GM20431 (cell line): ENCODE data around the gene DDX50.

Source experiments
- in situ Hi-C: fragments of 300-500 bp; cut with MseI, MboI; formaldehyde crosslinking; loops from one replicate; pipeline ENCODE4 v1.15.0; 2020; ENCODE audit warnings: low sequenced_read_pairs; ENCODE audit not compliant: unreplicated experiment

Gene DDX50

GRCh38 chr10:68975936-68976473 lies 74.9 kb downstream of the DDX50 start:
- in situ Hi-C loops, result loop anchor here (25.0 kb wide), 1 partner anchor 236 kb away; the partner anchor contains the start of gene HKDC1

- in situ Hi-C loops, result loop anchor here (25.0 kb wide), 1 partner anchor 233 kb away; the partner anchor contains the start of gene HKDC1
Measured at GRCh38 chr10:68979738-68980137, 78.6 kb downstream of the DDX50 start.

- in situ Hi-C loops, result loop anchor here (25.0 kb wide), 1 partner anchor 231 kb away; the partner anchor contains the start of gene HKDC1
Measured at GRCh38 chr10:68981074-68981473, 80.0 kb downstream of the DDX50 start.

DNA sequence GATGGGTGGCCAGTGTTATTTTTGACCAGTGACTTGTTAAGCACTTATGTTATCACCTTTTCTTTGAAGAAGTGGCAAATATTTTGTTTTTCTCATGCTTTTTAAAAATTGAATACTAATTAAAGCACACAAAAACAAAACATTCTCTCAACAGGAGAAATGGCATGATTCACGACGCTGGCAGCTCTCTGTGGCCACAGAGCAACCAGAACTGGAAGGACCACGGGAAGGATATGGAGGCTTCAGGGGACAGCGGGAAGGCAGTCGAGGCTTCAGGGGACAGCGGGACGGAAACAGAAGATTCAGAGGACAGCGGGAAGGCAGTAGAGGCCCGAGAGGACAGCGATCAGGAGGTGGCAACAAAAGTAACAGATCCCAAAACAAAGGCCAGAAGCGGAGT lies 81.3 kb downstream of the DDX50 start:
- in situ Hi-C loops, result loop anchor here (25.0 kb wide), 1 partner anchor 230 kb away; the partner anchor contains the start of gene HKDC1

DNA sequence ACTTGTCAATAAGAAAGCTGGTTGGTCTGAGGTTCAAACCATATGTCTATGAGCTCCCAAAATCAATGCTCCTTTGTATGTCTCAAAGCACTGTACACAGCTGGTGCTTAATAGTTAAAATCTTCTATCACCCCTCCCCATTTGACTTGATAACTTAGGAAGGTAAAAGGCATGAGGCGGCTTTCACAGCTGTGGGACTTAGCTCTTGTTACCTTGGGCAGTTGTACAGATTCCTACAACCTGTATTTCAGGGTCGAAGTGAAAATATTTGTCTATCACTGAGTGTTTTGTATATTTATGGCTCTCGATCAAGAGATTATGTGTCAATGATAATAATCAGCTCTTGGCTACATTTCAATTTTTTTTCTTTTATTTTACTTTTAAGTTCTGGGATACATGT lies 86.5 kb downstream of the DDX50 start:
- in situ Hi-C loops, result loop anchor here (25.0 kb wide), 1 partner anchor 225 kb away; the partner anchor contains the start of gene HKDC1

GRCh38 chr10:68988530-68989316 lies 87.6 kb downstream of the DDX50 start, which contains the start of gene KIFBP:
Gene KIFBP, plus strand, starts transcription at chr10:68988803. Its CDS starts 30 bp downstream, at chr10:68988833.
- in situ Hi-C loops, result loop anchor here (25.0 kb wide), 1 partner anchor 224 kb away; the partner anchor contains the start of gene HKDC1

- in situ Hi-C loops, result loop anchor here (25.0 kb wide), 1 partner anchor 223 kb away; the partner anchor contains the start of gene HKDC1
Measured at GRCh38 chr10:68989317-68989990, 88.3 kb downstream of the DDX50 start.

- in situ Hi-C loops, result loop anchor here (25.0 kb wide), 1 partner anchor 219 kb away; the partner anchor contains the start of gene HKDC1
Measured at GRCh38 chr10:68992636-68993440, 91.7 kb downstream of the DDX50 start.
